NOMO-1 treated with dmso at 0.1 percent for 144 hours (cell line): Measurements from ENCODE around the gene CHCHD3.

Source experiments
- DNase-seq: peaks from one replicate; lab custom pipeline; 2025; ENCODE audit not compliant: unreplicated experiment; lab: John Stamatoyannopoulos, UW

Gene CHCHD3

DNA sequence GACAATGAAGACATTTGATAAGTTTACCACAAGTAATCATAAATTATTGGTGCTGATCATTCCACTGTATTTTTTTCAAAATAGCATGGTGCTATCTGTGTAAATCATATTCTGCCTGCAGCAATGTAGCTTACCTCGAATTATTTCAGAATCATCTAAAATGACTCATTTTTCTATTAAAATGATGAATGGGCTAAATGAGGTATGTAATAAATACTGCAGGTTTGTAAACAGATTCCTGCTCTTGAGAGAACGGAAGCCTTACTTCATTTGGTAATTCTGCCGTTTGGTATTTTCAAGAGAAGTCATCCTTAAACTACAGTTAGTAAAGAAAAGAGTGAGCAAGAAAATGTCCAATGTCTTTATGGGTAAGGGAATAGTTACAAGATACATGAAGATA is 115.9 kb downstream of the CHCHD3 start:
- DNase-seq: no peak

DNA sequence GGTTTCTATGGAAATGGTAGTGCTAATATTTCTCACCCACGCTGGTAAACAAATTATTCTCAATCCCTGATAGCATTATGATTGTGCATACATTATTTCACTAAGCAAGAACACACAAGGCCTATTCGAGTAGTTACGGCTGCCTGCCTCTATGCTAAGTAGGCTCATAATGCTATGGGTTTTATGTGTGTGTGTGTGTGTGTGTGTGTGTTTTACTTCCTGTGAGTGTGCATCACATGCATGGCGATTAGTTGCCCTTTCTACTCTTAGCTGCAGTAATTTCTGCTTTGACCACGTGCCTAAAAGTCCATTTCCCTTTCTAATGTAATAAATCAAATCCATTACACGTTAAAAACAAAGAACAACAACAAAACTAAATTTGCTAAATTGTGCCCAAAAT is 117.0 kb downstream of the CHCHD3 start:
- no peak for DNase-seq

DNA sequence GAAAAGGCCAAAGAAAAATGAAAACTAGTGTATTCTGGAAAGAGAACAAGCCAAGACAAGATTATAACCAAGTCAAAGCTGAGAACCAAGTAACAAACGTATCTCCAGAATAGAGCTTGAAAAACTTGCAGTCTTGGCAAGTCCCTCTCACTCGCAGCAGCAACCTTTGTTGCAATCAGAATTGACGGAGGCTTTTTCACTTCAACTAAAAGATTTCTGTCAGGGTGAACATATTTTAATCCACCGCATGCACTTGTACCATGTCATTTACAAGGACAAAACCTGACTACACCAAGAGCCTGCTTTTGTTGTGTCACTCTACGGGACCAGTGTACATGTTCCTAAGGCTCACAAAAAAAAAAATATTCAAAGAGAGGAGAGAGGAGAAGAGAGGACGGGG is 122.0 kb downstream of the CHCHD3 start:
- no peak for DNase-seq

DNA sequence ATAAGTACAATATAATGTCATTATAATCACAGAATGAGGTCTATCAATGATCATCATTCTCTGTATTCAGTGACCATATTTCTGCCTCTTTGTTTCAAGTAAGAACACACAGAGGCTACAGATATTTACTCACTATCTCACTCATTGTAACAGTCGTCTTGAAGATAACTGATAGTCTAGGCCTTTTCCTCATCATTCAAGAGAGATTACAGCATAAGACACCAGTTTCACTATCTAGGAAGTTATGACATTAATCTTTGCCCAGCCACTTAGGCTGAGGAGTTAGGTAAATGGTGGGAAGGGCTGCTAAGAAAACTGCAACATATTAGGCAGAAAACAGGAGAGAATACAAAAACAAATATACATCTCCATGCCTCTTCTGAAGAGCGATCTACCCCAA is 125.3 kb downstream of the CHCHD3 start:
- DNase-seq: no peak

DNA sequence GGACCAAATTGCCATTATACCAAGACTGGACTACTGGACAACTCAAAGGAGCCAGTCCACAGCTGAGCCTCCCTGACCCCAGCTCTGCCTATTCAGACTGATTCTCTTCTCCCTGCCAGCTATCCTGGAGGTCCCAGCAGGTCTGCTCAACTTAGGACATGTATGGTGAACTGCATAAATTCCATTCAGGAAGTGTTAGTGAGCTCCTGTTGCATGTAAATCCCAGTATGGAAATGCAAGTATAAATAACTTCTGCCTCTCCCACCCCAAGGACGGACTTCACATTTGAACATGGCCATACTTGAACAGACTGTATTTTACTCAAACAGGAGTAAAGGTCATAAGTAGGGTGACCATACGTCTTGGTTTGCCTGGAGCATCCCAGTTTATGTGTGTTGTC is 128.4 kb downstream of the CHCHD3 start:
- no peak for DNase-seq

DNA sequence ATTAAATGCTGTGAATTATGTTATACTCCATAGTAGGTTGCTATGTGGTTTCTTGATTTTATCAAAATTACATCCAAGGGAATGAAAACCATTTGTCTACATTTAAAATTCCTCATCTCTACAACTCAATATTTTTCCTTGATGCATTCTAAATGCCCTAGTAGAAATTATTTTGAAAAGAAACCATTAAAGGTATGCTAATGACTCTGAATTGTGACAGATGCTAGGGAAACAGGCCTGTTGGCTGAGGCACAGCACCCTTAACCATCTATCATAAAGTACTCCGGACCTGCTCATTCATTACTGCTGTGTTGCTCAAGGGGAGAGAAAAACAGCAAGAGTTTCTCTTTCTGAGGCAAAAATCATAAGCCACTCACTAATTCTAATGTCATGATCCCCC is 131.2 kb downstream of the CHCHD3 start:
- no peak for DNase-seq

DNA sequence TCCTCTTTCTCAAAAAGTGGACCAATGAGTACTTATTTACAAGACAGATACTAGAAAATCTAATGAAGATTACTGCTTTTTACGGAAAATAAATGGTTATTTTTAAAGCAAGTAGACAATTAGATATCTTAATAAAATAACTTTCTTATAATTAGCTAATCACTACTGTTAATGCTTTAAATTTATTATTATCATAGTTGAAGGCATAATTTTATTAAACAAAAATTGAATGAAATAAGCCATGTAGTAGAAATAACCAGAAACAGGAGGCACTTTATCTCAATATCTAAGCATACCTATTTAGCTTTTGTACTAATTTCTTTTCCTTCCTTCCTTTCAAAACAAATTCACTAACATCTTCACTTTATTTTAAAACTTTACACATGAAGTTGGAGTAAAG is 134.9 kb downstream of the CHCHD3 start:
- DNase-seq: no peak

DNA sequence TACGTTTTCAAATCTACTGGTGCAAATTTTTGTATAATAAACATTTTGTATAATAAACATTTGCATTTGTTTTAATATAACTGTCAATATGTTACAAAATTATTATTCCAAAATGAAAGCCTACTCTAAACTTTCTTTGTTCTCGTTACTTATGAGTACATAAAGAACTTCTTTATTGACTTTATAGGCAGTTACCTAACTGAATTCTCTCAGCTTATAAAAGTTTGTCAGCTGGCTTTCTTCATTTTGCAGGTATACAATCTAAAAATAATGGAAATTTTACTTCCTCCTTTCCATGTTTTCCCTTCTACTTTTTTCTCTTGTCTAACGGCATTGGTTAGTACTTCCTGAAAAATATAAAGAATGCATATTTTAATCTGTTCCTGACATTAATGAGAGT is 137.1 kb downstream of the CHCHD3 start:
- no peak for DNase-seq

DNA sequence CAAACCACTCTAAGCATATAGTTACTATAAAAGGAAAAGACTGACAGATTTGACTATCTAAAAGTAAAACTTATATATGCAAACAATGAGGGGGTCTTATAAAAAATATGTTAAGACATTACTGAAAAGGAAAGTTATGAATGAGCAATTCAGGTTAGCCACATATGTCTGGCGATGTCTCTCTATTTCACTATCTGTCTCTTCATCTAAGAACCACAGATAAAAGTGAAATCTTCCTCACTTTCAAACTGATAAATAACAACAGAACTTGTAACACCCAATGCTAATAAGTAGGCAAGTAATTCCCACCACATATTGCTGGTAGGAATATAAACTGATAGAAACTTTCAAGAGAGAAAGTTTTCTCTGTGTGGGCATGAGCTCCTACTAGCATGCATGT is 138.2 kb downstream of the CHCHD3 start:
- DNase-seq: no peak

DNA sequence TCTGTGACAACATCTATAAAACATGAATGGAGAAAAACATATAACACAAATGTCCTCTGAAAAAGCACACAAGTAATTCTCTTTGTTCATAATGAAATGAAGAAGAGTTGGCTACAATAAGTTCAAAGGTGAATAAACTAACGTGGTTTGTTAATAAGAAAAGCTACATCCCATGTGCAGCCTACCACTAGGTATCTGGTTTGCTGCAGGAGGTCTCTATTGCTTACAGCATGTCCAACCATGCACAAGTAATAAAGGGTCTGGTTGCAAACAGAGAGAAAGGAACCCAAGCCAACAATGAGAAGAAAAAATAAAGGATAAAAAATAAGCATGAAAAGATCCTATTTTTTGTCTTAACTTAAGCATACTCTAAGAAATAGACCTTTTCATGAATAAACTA is 139.2 kb downstream of the CHCHD3 start:
- no peak for DNase-seq

DNA sequence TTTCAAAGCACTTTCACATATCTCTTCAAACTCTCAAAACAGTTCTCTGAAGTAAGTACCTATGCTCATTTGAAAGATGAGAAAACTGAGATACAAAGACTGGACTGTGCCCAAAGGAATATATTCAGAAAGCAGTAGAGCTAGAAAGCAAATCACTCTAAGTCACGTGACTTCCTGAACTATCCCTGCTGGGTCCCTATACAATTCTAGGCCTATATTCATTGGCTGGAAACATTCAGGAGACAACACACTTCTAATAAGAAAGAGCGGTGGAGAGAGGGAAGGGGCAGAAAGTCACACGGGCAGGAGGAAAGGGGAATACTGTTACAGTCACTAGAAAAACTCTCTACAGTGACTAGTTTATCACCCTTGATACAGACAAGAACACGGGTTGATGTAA is 140.0 kb downstream of the CHCHD3 start:
- DNase-seq: no peak

DNA sequence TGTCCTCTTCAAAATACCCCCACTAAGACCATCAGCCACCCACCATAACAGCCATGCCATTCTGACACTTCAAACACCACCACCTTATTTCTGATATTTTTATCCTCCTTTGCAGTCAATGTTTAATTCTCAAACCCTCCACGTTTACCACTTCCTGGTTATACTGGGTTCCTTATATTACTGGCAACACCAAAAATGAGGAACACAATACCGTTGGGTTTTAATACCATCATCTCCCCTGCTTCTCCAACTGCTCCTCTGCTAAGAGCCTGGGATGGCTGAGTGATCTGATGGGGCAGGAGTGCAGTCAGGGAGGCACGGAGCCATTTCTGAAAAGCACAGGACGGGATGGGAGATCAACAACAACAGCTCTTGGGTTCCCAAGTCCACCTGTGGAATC is 140.5 kb downstream of the CHCHD3 start:
- DNase-seq: no peak

DNA sequence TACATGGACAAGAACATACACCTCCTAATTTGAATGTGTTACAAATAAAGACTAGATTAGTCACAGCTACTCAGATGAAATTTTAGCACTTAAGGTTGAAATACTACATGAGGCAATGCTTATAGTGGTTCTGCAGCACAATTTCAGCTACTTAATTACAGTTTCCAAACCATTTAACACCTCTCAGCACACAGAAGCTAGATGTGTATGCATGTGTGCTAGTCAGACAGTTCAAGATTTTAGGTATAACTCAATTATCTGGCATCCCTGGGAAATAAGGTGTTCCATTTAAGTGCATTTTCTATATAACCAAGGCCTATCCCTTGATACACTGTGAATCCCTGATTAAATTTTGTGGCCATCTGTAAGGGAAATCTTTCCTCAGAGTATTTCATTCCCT is 141.8 kb downstream of the CHCHD3 start:
- DNase-seq: no peak

DNA sequence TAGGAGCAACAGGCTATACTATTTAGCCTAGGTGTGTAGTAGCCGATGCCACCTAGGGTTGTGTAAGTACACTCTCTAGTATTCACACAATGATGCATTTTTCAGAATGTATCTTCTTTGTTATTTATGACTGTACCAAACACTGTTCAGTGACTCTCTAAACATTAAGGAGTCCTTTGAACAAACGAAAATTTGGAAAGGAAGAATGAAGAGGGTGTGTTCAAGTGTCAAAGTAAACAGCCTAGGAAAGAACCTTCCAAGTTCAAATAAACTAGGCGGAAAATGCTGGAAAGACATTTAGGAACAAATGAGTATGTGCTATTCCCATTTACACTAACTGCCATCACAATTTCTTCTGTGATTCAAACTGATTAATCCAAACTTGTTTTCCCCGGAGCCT is 142.4 kb downstream of the CHCHD3 start:
- no peak for DNase-seq

DNA sequence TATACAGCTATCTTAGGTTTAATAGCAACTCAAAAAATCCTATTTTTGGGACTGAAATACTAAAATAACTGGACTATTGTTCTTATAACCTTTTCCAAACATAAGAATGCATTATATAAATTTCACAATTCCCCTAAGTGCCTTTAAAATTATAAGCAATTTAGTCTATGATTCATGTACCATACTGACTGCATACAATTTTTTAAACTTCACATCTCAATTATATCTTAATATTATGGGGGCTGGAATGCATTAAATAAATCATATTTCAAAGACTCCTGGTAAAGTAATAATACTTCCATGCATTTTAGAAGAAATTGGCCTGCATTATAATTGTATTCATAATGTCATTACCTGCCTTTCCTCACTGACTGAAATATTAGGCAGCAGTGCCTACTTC is 144.6 kb downstream of the CHCHD3 start:
- no peak for DNase-seq

DNA sequence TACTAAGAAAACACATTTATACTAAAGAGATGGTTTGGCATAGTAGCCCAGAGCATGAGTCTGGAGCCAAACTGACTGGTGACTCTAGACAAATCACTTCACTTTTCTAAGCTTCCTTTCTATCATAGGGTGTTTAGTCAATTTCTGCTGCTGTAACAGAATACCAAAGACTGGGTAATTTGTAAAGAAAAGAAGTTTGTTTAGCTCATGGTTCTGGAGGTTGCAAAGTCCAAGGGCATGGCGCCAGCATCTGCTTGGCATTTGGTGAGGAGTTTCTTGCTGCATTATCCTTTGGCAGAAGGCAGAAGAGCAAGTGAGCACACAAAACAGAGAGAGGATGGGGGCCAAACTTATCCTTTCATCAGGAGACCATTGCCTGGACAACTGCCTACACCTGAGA is 146.3 kb downstream of the CHCHD3 start:
- no peak for DNase-seq

DNA sequence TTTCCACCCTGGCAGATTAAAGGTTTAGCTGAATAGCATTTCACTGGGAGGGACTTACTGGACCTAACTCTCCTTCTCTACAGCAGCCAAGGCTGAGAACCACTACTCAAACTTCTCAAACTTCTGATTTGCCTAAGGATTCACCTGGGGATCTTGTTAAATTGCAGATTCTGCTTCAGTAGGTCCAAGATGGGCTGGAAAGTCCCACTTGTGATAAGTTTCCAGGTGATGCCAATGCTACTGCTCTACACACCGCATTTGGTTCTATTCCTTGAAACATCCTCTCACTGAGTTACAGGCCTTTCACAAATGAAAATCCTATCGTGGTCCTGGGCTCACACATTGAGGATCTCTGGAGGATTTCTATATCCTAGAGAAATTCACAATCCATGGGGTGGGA is 147.9 kb downstream of the CHCHD3 start:
- no peak for DNase-seq

DNA sequence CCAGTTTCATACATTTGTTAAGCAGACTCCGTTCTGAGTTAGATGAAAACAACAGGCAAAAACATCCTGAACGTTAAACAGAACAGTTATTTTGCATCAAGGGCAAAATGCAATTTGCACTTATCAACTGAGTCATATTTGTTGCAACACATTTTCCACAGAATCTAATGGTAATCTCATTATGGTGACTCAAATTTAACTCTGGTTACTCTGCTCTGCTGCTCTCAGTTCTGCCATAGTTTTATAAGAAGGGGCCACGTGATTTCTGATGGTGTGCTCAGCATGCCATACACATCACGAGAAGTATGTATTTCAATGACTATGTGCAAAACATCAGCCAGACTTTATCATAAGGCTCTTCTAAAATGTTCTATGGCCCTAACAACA is 148.8 kb downstream of the CHCHD3 start:
- DNase-seq: no peak

DNA sequence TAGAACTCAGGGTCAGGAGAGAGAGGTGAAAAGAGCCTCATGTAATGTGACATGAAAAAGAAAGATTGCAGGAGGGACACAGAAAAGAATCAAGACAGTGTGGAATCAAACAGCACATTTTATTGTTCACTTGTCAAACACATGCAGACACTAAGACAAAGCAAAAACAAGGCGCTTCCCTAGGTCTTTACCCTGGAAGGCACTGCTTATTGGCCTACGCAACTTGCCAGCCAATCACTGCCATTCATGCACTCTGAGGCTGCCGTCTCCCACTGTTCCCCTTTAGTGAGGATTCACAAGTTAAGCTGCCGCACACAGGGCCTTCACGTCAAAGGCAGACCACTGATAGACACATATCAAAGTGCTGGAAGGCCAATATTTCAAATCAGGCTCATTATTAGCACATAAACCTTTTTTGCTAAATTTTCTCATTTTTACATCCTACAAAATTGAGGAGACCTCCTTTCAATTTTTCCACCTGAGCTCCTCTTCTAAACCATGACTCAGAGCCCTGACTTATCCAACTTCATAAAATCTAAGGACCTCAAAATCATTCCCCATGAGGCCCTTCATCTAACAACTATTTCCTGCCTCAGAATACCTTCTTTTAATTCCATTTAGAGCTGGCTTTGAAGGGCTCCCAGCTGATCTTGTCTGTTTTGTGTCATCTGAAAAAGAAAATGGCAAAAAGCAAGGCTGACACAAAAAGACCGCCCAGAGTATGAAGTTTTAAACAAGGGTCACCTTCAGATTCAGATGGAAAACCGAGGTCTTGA is 149.4 kb downstream of the CHCHD3 start:
- DNase-seq: no peak

DNA sequence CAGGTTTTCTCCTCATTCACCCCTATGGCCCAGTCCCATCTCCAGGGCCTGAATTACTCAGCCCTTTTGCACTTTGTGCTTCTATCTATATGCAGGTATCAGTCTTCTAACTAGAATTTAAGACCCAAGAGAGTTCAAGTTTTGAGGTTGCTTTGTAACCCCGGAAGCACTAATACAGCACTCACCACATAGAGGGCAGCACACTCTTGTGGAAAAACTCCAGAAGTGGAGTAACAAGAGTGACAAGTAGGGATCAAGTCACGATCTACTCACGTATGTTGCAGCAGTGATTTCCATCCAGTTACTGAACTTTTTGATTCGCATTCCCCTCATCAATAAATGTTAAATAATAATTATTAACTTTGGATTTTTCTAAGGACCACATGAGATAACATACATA is 151.0 kb downstream of the CHCHD3 start:
- DNase-seq: no peak

DNA sequence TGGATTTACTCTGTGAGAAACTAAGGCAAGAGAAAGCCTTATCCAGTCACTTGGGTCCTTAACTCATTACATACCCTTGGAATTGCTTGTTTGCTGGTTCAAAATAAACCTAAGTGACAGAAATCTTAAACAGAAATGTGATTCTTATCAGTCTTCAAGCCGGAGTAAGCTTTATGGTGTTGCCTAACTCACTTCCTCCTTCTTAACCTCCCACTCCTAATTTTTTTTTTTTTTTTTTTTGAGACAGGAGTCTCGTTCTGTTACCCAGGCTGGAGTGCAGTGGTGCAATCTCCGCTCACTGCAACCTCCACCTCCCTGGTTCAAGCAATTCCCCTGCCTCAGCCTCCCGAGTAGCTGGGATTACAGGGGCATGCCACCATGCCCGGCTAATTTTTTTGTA is 151.9 kb downstream of the CHCHD3 start:
- peak; percentile 1 for DNase-seq

DNA sequence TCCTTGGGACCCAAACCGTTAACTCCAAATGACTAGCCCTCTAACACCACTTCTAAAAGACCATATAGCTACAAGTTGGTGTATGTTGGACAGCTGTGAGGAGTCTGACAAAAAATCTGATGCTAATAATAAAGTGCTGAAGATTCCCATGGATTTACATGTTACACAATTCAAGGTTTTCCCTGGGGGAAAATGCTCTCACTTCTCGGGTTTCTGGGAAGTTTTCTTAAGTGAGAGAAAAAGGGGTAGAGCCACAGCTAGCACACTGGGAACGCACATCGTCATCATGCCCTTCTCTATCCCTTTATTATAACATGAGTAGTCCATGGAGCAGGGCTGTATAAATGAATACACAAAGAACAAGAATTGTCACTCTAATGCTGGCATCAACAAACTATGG is 162.1 kb downstream of the CHCHD3 start:
- DNase-seq: no peak

DNA sequence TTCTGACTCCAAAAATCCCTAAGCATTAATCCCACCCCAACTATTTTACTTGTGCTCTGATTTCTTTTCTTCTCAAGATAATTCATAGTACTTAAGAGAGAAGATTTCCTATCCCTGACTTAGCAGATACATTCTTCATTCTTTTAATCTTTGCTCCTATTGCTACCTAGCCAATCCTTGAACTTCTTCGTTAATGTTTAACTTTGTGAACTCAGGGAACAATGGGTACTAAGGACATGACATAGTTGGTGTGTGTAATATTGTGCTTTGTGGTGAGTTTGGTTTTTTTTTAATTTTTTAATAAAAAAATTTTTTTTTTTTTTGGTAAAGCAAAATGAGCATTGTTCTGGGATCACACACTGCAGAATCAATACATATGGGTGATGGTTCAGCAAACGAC is 166.2 kb downstream of the CHCHD3 start:
- no peak for DNase-seq

DNA sequence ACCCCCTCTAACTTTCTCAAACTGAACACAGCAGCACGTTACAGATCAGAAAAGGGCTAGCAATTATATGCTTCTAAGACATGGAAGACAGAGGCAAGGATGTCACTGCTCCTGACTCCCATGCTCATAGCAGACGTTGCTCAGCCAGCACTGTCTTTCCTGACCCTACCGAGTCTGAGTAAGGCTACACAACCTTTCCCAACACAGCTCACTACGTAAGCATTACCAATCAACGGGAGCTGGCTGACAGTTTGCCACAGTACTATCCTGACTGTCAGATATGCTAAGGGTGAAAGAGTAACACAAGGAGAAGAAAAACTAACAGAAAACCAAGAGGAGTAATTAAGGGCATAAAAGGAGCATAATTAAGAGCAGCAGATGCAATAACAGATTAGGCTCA is 171.2 kb downstream of the CHCHD3 start:
- DNase-seq: no peak
